ENCODE data around the gene PTPA. TPM values are rescaled to one million over a fixed set of nuclear protein-coding genes. Genes with fewer than 3 reads are reported as not detected.

Gene PTPA
- total RNA-seq, 1 donor from 2014 or later = 144 TPM

GRCh38 chr9:129174102-129174723, 63.0 kb downstream of the PTPA start:
- Mint-ChIP-seq H3K27me3 (ENCODE audit: low read depth) (peaks cover 10% of the 10 kb centered on the region), H3K27ac (ENCODE audit: unreplicated experiment) (peak overlapping the region; percentile 97)
- TF ChIP-seq CTCF (conservative IDR thresholded peaks at IDR 0.05) = peak; percentile 93

GRCh38 chr9:129174724-129175514, 63.7 kb downstream of the PTPA start:
- peak; percentile 48 for DNase-seq (ENCODE audit: low read depth, low spot score)
- H3K27me3 Mint-ChIP-seq (ENCODE audit: low read depth) = peaks cover 10% of the 10 kb centered on the region
- peak overlapping the region; percentile 94 for H3K4me3 Mint-ChIP-seq
- H3K27ac Mint-ChIP-seq (ENCODE audit: unreplicated experiment) = peak overlapping the region; percentile 97
- peak; percentile 34 for TF ChIP-seq CTCF (conservative IDR thresholded peaks at IDR 0.05)
- H3K4me1 Mint-ChIP-seq = peaks cover 33% of the 10 kb centered on the region
- no peaks in the 10 kb centered on the region for H3K36me3 Mint-ChIP-seq (ENCODE audit: low read depth)
- no peaks in the 10 kb centered on the region for H3K9me3 Mint-ChIP-seq

More at GRCh38 chr9:129174102-129174723, 63.0 kb downstream of the PTPA start:
- peak; percentile 97 for DNase-seq (ENCODE audit: low read depth, low spot score)
- Mint-ChIP-seq H3K4me3 (peak overlapping the region; percentile 88), H3K4me1 (peaks cover 26% of the 10 kb centered on the region), H3K36me3 (ENCODE audit: low read depth) (no peaks in the 10 kb centered on the region), H3K9me3 (no peaks in the 10 kb centered on the region)

GRCh38 chr9:129175515-129175824, 64.3 kb downstream of the PTPA start:
- Mint-ChIP-seq H3K4me3 (peak overlapping the region; percentile 94), H3K27me3 (ENCODE audit: low read depth) (peaks cover 10% of the 10 kb centered on the region), H3K36me3 (ENCODE audit: low read depth) (no peaks in the 10 kb centered on the region), H3K27ac (ENCODE audit: unreplicated experiment) (no peak overlapping the region), H3K4me1 (peaks cover 36% of the 10 kb centered on the region), H3K9me3 (no peaks in the 10 kb centered on the region)
- TF ChIP-seq CTCF (conservative IDR thresholded peaks at IDR 0.05) = no peak
- DNase-seq (ENCODE audit: low read depth, low spot score) = no peak

- Mint-ChIP-seq H3K4me1 (peaks cover 36% of the 10 kb centered on the region), H3K27ac (ENCODE audit: unreplicated experiment) (peak overlapping the region; percentile 50), H3K27me3 (ENCODE audit: low read depth) (peaks cover 10% of the 10 kb centered on the region), H3K36me3 (ENCODE audit: low read depth) (no peaks in the 10 kb centered on the region), H3K4me3 (peak overlapping the region; percentile 94), H3K9me3 (no peaks in the 10 kb centered on the region)
- no peak for TF ChIP-seq CTCF (conservative IDR thresholded peaks at IDR 0.05)
- DNase-seq (ENCODE audit: low read depth, low spot score) = peak; percentile 43
Measured at GRCh38 chr9:129175825-129176633, 64.8 kb downstream of the PTPA start.

- H3K36me3 Mint-ChIP-seq (ENCODE audit: low read depth) = no peaks in the 10 kb centered on the region
- DNase-seq (ENCODE audit: low read depth, low spot score) = peak; percentile 48
- H3K4me1 Mint-ChIP-seq = peaks cover 37% of the 10 kb centered on the region
- H3K27ac Mint-ChIP-seq (ENCODE audit: unreplicated experiment) = peak overlapping the region; percentile 94
- H3K9me3 Mint-ChIP-seq = no peaks in the 10 kb centered on the region
- TF ChIP-seq CTCF (conservative IDR thresholded peaks at IDR 0.05) = peak; percentile 16
- H3K27me3 Mint-ChIP-seq (ENCODE audit: low read depth) = peaks cover 10% of the 10 kb centered on the region
- peak overlapping the region; percentile 94 for H3K4me3 Mint-ChIP-seq
Measured at GRCh38 chr9:129176701-129177442, 65.7 kb downstream of the PTPA start.

All from neural crest cell (in vitro differentiated cells).